ENCODE measurements around the gene BUD31. TPM values are rescaled to one million over a fixed set of nuclear protein-coding genes. Genes with fewer than 3 reads are reported as not detected.

Gene BUD31
- 10 to 100 TPM; 50.3 to 71.4 (median 60.3) TPM for total RNA-seq

GRCh38 chr7:99408379-99409191 is at the start of gene BUD31, which contains the start of gene PDAP1:
Gene BUD31 (plus strand): TSS chr7:99408969. CDS start chr7:99411093, 2,124 bp downstream.
Gene PDAP1 (minus strand): TSS chr7:99408597. CDS start chr7:99408548, 49 bp downstream.
- peaks cover 46% of the 10 kb centered on the region for H3K36me3 ChIP-seq

GRCh38 chr7:99359465-99360154 is 49.2 kb upstream of the BUD31 start:
- Histone ChIP-seq H3K4me1 (no peaks in the 10 kb centered on the region), H3K4me3 (no peak overlapping the region), H3K27ac (no peak overlapping the region), H3K9me3 (no peaks in the 10 kb centered on the region), H3K27me3 (no peaks in the 10 kb centered on the region), H3K36me3 (peaks cover 95% of the 10 kb centered on the region)
- 81% methylated on average over 19 of the region's 22 CpGs for WGBS
- TF ChIP-seq CTCF (IDR thresholded peaks at IDR 0.05) (no peak), POLR2AphosphoS5 (IDR thresholded peaks at IDR 0.05) (no peak), EP300 (IDR thresholded peaks at IDR 0.05) (no peak), POLR2A (IDR thresholded peaks at IDR 0.05) (no peak)
- DNase-seq (ENCODE audit: low spot score in 2 of 2): no peak

More at GRCh38 chr7:99408379-99409191, at the start of gene BUD31, which contains the start of gene PDAP1:
- DNase-seq (ENCODE audit: low spot score in 2 of 2): peak; percentile 96
- H3K27ac ChIP-seq: peak within 1 kb of the TSS; percentile 95
- H3K4me3 ChIP-seq: peak within 1 kb of the TSS; percentile 92
- H3K9me3 ChIP-seq: no peaks in the 10 kb centered on the region
- under 1% methylated on average over 34 of the region's 72 CpGs for WGBS
- peaks cover 56% of the 10 kb centered on the region for H3K4me1 ChIP-seq
- TF ChIP-seq POLR2AphosphoS5 (IDR thresholded peaks at IDR 0.05): peak; percentile 8 to 97 (median 96)
- TF ChIP-seq POLR2A (IDR thresholded peaks at IDR 0.05): peak; percentile 35 to 82
- TF ChIP-seq CTCF (IDR thresholded peaks at IDR 0.05): peak in 1 of 2 donors; percentile 40
- TF ChIP-seq EP300 (IDR thresholded peaks at IDR 0.05): no peak
- no peaks in the 10 kb centered on the region for H3K27me3 ChIP-seq

GRCh38 chr7:99362801-99363200 is 46.0 kb upstream of the BUD31 start:
- no peak for DNase-seq (ENCODE audit: low spot score in 2 of 2)
- 68% methylated on average over 3 of the region's 3 CpGs for WGBS
- H3K9me3 ChIP-seq: no peaks in the 10 kb centered on the region
- TF ChIP-seq CTCF (IDR thresholded peaks at IDR 0.05) (no peak), POLR2AphosphoS5 (IDR thresholded peaks at IDR 0.05) (no peak), POLR2A (IDR thresholded peaks at IDR 0.05) (no peak), EP300 (IDR thresholded peaks at IDR 0.05) (no peak)
- H3K36me3 ChIP-seq: peaks cover 85% of the 10 kb centered on the region
- H3K27ac ChIP-seq: no peak overlapping the region
- H3K27me3 ChIP-seq: no peaks in the 10 kb centered on the region
- peaks cover 15% of the 10 kb centered on the region for H3K4me1 ChIP-seq
- no peak overlapping the region for H3K4me3 ChIP-seq

GRCh38 chr7:99363286-99363685 is 45.5 kb upstream of the BUD31 start:
- Histone ChIP-seq H3K36me3 (peaks cover 80% of the 10 kb centered on the region), H3K27ac (no peak overlapping the region), H3K9me3 (no peaks in the 10 kb centered on the region), H3K27me3 (no peaks in the 10 kb centered on the region), H3K4me3 (no peak overlapping the region), H3K4me1 (peaks cover 15% of the 10 kb centered on the region)
- no peak for TF ChIP-seq POLR2AphosphoS5 (IDR thresholded peaks at IDR 0.05)
- TF ChIP-seq CTCF (IDR thresholded peaks at IDR 0.05): no peak
- no peak for TF ChIP-seq EP300 (IDR thresholded peaks at IDR 0.05)
- no peak for TF ChIP-seq POLR2A (IDR thresholded peaks at IDR 0.05)
- no peak for DNase-seq (ENCODE audit: low spot score in 2 of 2)
- WGBS: 86% methylated on average over 5 of the region's 5 CpGs
